Stomach (tissue), 9 donors: Measurements from ENCODE around the gene CCDC47. TPM values are rescaled to one million over a fixed set of nuclear protein-coding genes. Genes with fewer than 3 reads are reported as not detected.

ENCODE experiments used
- DNase-seq, 2 donors: peaks; one replicate each; pipeline versions ENCODE4 v3.0.0 to v3.0.0-alpha.2; 2013 to 2019
- H3K27ac ChIP-seq, 5 donors: fragments of 200-600 bp in 4 of 5; sonication (generic) in 4 of 5; one replicate each; pipeline ENCODE4 v1.5.1; 2013 to 2019; ENCODE audit warnings: mild to moderate bottlenecking in 1 of 5, moderate library complexity in 1 of 5
- H3K27me3 ChIP-seq, 3 donors: fragments of 200-600 bp; sonication (generic); one replicate each; pipeline ENCODE4 v1.5.1; 2017 to 2019; ENCODE audit warnings: mixed run types in 1 of 3
- H3K36me3 ChIP-seq, 4 donors: fragments of 200-600 bp; sonication (generic); 1 replicate in 3 of 4; 2 replicates in 1 of 4; pipeline ENCODE4 v1.5.1; 2016 to 2019
- H3K4me1 ChIP-seq, 4 donors: fragments of 200-600 bp; sonication (generic); one replicate each; pipeline ENCODE4 v1.5.1; 2016 to 2019
- H3K4me3 ChIP-seq, 4 donors: fragments of 200-600 bp; sonication (generic) in 3 of 4; one replicate each; pipeline ENCODE4 v1.5.1; 2016 to 2019; ENCODE audit warnings: mild to moderate bottlenecking in 1 of 4
- H3K9me3 ChIP-seq, 4 donors: fragments of 200-600 bp; sonication (generic); one replicate each; pipeline ENCODE4 v1.5.1; 2016 to 2019
- EP300 ChIP-seq: sonication (generic); formaldehyde crosslinking; IDR thresholded peaks from one replicate; pipeline ENCODE4 v1.6.1; 2017; ENCODE audit warnings: antibody characterized with exemption
- POLR2A ChIP-seq, 4 donors: fragments of 450-650 bp; IDR thresholded peaks; one replicate each; pipeline ENCODE4 v1.6.1; 2016; ENCODE audit warnings: antibody characterized with exemption in 4 of 4, control low read depth in 2 of 4, mild to moderate bottlenecking in 1 of 4, moderate library complexity in 1 of 4
- POLR2AphosphoS5 ChIP-seq, 3 donors: sonication (generic); formaldehyde crosslinking; IDR thresholded peaks; one replicate each; pipeline ENCODE4 v1.6.1; 2016; ENCODE audit warnings: antibody characterized with exemption in 3 of 3
- WGBS, 5 donors: extraction: QIAGEN DNeasy Blood & Tissue Kit in 3 of 5; methylation state at CpG; one replicate each; pipeline versions ENCODE4 v1.1.5 to v1.1.7; 2013 to 2018; 5-methylcytosine and 5-hydroxymethylcytosine counted together
- intact Hi-C: fragments of 100-400 bp; cut with DNase I; formaldehyde crosslinking; loops from one replicate; pipeline ENCODE4 v1.15.1; 2023; ENCODE audit warnings: low total_unique reads
- polyA plus RNA-seq, 3 donors: library from polyadenylated mRNA; stranded (reverse); fragments of 200-250 nt; gene quantifications; one replicate each; pipeline ENCODE4 v1.2.3, GENCODE V29; 2013
- total RNA-seq, 5 donors: library from RNA; depleted of rRNA; stranded (reverse); fragments of >200 nt; gene quantifications; one replicate each; pipeline versions ENCODE4 v1.1.0 to v1.2.3, GENCODE V29; 2014 to 2016
- TF ChIP-seq, protein P1 (sequence below), 7 experiments: fragments of 450-650 bp in 4 of 7; fragments of 200-600 bp in 3 of 7; sonication (generic) in 3 of 7; IDR thresholded peaks; one replicate each; pipeline ENCODE4 v1.5.1; 2016 to 2019; ENCODE audit warnings: antibody characterized with exemption in 7 of 7, control low read depth in 2 of 7, mild to moderate bottlenecking in 1 of 7
- donor health status: healthy with polysubstance abuse.
- donor health status: Bipolar disorder and iron deficiency.
- donor health status: healthy.

The CCDC47 gene
- total and polyA plus RNA-seq, 8 donors, result 11.5 to 139 (median 51.4) TPM

DNA sequence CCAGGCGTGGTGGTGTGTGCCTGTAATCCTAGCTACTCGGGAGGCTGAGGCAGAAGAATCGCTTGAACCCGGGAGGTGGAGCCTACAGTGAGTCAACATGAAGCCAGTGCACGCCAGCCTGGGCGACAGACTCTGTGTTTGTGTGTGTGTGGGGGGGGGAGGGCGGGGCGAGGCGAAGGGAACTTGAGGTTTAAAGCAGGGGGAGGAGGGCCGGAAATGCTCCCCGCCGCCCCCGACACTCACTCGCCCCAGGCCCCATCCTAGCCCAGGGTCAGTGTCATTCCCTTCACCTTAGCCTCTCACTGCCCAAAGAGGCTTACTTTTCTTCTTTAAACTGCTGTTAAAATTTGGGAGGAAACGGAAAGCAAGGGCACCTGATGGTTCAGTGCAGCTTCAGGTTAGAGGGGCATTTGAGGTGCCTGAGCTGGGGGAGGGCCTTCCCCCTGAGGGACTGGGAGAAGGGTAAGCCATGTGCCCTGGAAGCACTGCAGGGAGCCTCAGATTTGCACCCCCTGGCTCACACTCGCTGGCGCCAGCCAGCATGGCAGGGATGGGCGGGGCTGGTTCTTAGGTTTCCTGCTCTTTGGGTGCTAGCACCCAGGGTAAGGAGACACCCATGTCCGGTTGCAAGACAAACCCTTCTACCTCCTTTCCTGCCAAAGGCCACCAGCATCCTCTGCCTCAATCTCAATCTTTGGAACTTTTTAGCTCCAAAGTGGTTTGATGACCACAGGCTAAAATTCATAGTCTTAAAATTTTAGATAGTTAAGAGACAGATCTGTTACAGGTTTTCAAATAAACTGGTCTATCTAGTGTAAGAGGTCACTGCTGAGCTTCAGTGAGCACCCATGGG is 71.3 kb downstream of the CCDC47 start:
- DNase-seq, result peak; percentile 41 to 63
- no peaks in the 10 kb centered on the region for H3K27me3 ChIP-seq
- intact Hi-C loops, result no loop called here
- H3K27ac ChIP-seq, result peak overlapping the region; percentile 28 to 87 (median 84)
- 60 to 75% (median 69%) methylated on average over 12 to 19 of the region's 19 CpGs for WGBS, 5 donors
- H3K4me3 ChIP-seq, result peak overlapping the region in 3 of 4 donors; percentile 67 to 71 (median 67)
- H3K9me3 ChIP-seq, result no peaks in the 10 kb centered on the region
- peaks cover 35 to 52% (median 47%) of the 10 kb centered on the region in 4 donors for H3K4me1 ChIP-seq
- H3K36me3 ChIP-seq, result peaks cover 4 to 46% (median 45%) of the 10 kb centered on the region in 4 donors
- TF ChIP-seq EP300, result no peak
- TF ChIP-seq POLR2A (IDR thresholded peaks at IDR 0.05), result no peak
- TF ChIP-seq POLR2AphosphoS5 (IDR thresholded peaks at IDR 0.05), result no peak
- TF ChIP-seq, protein P1, sequence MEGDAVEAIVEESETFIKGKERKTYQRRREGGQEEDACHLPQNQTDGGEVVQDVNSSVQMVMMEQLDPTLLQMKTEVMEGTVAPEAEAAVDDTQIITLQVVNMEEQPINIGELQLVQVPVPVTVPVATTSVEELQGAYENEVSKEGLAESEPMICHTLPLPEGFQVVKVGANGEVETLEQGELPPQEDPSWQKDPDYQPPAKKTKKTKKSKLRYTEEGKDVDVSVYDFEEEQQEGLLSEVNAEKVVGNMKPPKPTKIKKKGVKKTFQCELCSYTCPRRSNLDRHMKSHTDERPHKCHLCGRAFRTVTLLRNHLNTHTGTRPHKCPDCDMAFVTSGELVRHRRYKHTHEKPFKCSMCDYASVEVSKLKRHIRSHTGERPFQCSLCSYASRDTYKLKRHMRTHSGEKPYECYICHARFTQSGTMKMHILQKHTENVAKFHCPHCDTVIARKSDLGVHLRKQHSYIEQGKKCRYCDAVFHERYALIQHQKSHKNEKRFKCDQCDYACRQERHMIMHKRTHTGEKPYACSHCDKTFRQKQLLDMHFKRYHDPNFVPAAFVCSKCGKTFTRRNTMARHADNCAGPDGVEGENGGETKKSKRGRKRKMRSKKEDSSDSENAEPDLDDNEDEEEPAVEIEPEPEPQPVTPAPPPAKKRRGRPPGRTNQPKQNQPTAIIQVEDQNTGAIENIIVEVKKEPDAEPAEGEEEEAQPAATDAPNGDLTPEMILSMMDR (IDR thresholded peaks at IDR 0.05), result no peak

GRCh38 chr17:63701456-63701820 is 72.0 kb downstream of the CCDC47 start:
- Histone ChIP-seq H3K4me3 (peak overlapping the region; percentile 67 to 71 (median 69)), H3K4me1 (peaks cover 35 to 59% (median 52%) of the 10 kb centered on the region in 4 donors), H3K27me3 (no peaks in the 10 kb centered on the region), H3K36me3 (peaks cover 0 to 39% (median 38%) of the 10 kb centered on the region in 4 donors), H3K27ac (peak overlapping the region; percentile 72 to 87 (median 84)), H3K9me3 (no peaks in the 10 kb centered on the region)
- intact Hi-C loops, result no loop called here
- 62 to 79% (median 69%) methylated on average over 9 to 10 of the region's 10 CpGs for WGBS, 5 donors
- TF ChIP-seq POLR2A (IDR thresholded peaks at IDR 0.05) (no peak), POLR2AphosphoS5 (IDR thresholded peaks at IDR 0.05) (no peak), EP300 (no peak)
- TF ChIP-seq, protein P1 (IDR thresholded peaks at IDR 0.05), result no peak
- DNase-seq, result no peak

- peak; percentile 27 to 77 for DNase-seq
- TF ChIP-seq POLR2A (IDR thresholded peaks at IDR 0.05) (no peak), POLR2AphosphoS5 (IDR thresholded peaks at IDR 0.05) (peak in 1 of 3 donors; percentile 47)
- 11 to 40% (median 20%) methylated on average over 4 to 88 of the region's 88 CpGs for WGBS, 5 donors
- Histone ChIP-seq H3K27ac (peak overlapping the region; percentile 72 to 87 (median 84)), H3K36me3 (peaks cover 0 to 35% (median 33%) of the 10 kb centered on the region in 4 donors), H3K4me3 (peak overlapping the region; percentile 67 to 71 (median 69)), H3K9me3 (no peaks in the 10 kb centered on the region), H3K27me3 (no peaks in the 10 kb centered on the region), H3K4me1 (peaks cover 35 to 65% (median 52%) of the 10 kb centered on the region in 4 donors)
- intact Hi-C loops, result no loop called here
Observed at GRCh38 chr17:63700528-63701455, 72.6 kb downstream of the CCDC47 start.

DNA sequence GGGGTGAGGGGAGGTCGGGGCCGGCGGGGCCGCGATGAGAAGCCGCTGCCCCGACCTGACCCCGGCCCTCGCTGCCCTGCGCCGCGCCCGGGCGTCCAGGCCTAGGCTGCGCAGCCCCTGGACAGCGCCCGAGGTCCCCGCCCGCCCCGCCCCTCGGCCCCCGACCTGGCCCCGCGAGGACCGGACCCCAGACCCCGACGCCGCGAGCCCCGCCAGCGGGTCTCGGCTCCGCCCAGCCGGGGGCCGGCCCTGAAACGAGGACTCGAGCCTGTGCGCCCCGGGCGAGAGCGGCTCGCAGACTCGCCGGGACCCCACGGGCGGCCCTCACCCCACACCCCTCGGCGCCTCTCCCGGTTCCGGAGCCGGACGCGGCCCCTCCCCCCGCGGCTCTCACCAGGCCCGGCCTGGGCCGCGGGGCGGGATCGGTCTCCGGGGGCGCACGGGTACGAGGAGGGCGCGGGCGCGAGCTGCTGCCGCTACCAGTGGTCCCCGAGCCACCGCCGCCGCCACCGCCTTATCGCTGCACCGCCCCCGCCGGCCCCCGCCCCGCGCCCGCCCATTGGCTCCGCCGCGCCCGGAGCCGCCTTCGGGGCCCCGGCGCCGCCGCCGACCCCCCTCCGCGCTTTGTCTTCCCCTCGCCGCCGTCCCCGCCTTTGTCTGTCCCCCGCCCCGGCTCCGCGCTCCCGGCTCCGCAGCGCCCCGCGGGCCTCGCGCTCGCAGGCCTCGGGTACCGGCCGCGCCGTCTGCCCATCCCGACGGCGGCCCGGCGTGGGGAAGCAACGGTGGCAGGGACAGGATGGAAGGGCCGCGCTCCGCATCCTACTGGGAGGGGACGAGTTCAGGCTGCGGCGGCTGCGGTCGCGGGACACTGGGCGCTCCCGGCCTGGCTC is 73.5 kb downstream of the CCDC47 start, which contains the start of gene LIMD2:
Gene LIMD2, minus strand, starts transcription at position 488 of the 890 bp plus-strand sequence. CDS start 827 bp downstream, outside the sequence.
- H3K27ac ChIP-seq, result peak within 1 kb of the TSS; percentile 72 to 87 (median 84)
- H3K4me1 ChIP-seq, result peaks cover 35 to 73% (median 53%) of the 10 kb centered on the region in 4 donors
- H3K4me3 ChIP-seq, result peak within 1 kb of the TSS; percentile 67 to 71 (median 69)
- H3K9me3 ChIP-seq, result no peaks in the 10 kb centered on the region
- intact Hi-C loops, result no loop called here
- 0 to 1% (median 0%) methylated on average over 7 to 133 of the region's 133 CpGs for WGBS, 5 donors
- H3K36me3 ChIP-seq, result peaks cover 0 to 35% (median 33%) of the 10 kb centered on the region in 4 donors
- DNase-seq, result peak; percentile 66 to 84
- no peaks in the 10 kb centered on the region for H3K27me3 ChIP-seq
- TF ChIP-seq POLR2A (IDR thresholded peaks at IDR 0.05), result no peak
- no peak for TF ChIP-seq EP300
- no peak for TF ChIP-seq POLR2AphosphoS5 (IDR thresholded peaks at IDR 0.05)
- TF ChIP-seq, protein P1 (IDR thresholded peaks at IDR 0.05), result no peak
